Smooth muscle cell (in vitro differentiated cells): ENCODE results near the gene SLC9A2. TPM values are rescaled to one million over a fixed set of nuclear protein-coding genes. Genes with fewer than 3 reads are reported as not detected.

Experiments used
- DNase-seq: peaks from one replicate; lab custom pipeline; 2025; ENCODE audit not compliant: unreplicated experiment; lab: John Stamatoyannopoulos, UW
- H2AFZ ChIP-seq: fragments of 200-600 bp; sonication (generic); 2 replicates; pipeline ENCODE4 v1.6.0; 2016; ENCODE audit warnings: antibody characterized with exemption, low read depth, mild to moderate bottlenecking
- H3F3A ChIP-seq: fragments of 200-600 bp; sonication (generic); 2 replicates; pipeline ENCODE4 v1.6.0; 2017; ENCODE audit warnings: antibody characterized with exemption, low read depth
- H3K27ac ChIP-seq: fragments of 200-600 bp; sonication (generic); 2 replicates; pipeline ENCODE4 v1.5.1; 2016; ENCODE audit warnings: low read depth, mild to moderate bottlenecking
- H3K27me3 ChIP-seq: fragments of 200-600 bp; sonication (generic); 2 replicates; pipeline ENCODE4 v1.6.1; 2016; ENCODE audit warnings: low read depth, mild to moderate bottlenecking
- H3K36me3 ChIP-seq: fragments of 200-600 bp; sonication (generic); 2 replicates; pipeline ENCODE4 v1.5.1; 2016; ENCODE audit warnings: low read depth
- H3K4me1 ChIP-seq: fragments of 200-600 bp; sonication (generic); 2 replicates; pipeline ENCODE4 v1.5.1; 2016; ENCODE audit warnings: low read depth
- H3K4me2 ChIP-seq: fragments of 200-600 bp; sonication (generic); 2 replicates; pipeline ENCODE4 v1.6.0; 2016; ENCODE audit warnings: mild to moderate bottlenecking
- H3K4me3 ChIP-seq: fragments of 200-600 bp; sonication (generic); 2 replicates; pipeline ENCODE4 v1.5.1; 2016; ENCODE audit warnings: mild to moderate bottlenecking
- H3K79me2 ChIP-seq: fragments of 200-600 bp; sonication (generic); 2 replicates; pipeline ENCODE4 v1.6.0; 2016; ENCODE audit warnings: low read depth, mild to moderate bottlenecking
- H3K9ac ChIP-seq: fragments of 200-600 bp; sonication (generic); 2 replicates; pipeline ENCODE4 v1.6.0; 2016; ENCODE audit warnings: low read depth
- H3K9me3 ChIP-seq: fragments of 200-600 bp; sonication (generic); replicated peaks from 2 replicates; pipeline ENCODE4 v1.5.1; 2016; ENCODE audit warnings: low read depth
- H4K20me1 ChIP-seq: fragments of 200-600 bp; sonication (generic); 2 replicates; pipeline ENCODE4 v1.6.0; 2016; ENCODE audit warnings: low read depth
- WGBS: methylation state at CpG from one replicate; pipeline ENCODE4 v1.1.7; 2016; ENCODE audit warnings: low lambda C conversion rate; 5-methylcytosine and 5-hydroxymethylcytosine counted together
- polyA plus RNA-seq: library from polyadenylated mRNA; unstranded; fragments of >200 nt; fragmentation: Nextera tagmentation; extraction: Ambion mirVana; gene quantifications from 2 replicates; pipeline ENCODE4 v1.2.1, GENCODE V29; 2016
- total RNA-seq: library from RNA; depleted of rRNA; stranded (reverse); fragments of >200 nt; gene quantifications from 2 replicates; pipeline ENCODE4 v1.2.3, GENCODE V29; 2014
- TF ChIP-seq, protein P1 (sequence below): fragments of 200-600 bp; sonication (generic); IDR thresholded peaks from 2 replicates; pipeline ENCODE4 v1.5.1; 2017; ENCODE audit warnings: borderline replicate concordance, mild to moderate bottlenecking, antibody characterized with exemption; ENCODE audit not compliant: insufficient read depth, poor library complexity, severe bottlenecking

SLC9A2 gene
- total and polyA plus RNA-seq, 2 experiments from 2014 or later, result not detected

- Histone ChIP-seq H3K79me2 (no peaks in the 10 kb centered on the region), H3K9me3 (no peaks in the 10 kb centered on the region), H2AFZ (no peak overlapping the region), H3K4me2 (no peak overlapping the region), H4K20me1 (no peaks in the 10 kb centered on the region), H3K4me1 (peaks cover 5% of the 10 kb centered on the region), H3F3A (no peaks in the 10 kb centered on the region), H3K27ac (no peak overlapping the region), H3K36me3 (no peaks in the 10 kb centered on the region), H3K4me3 (no peak overlapping the region), H3K9ac (no peak overlapping the region), H3K27me3 (no peaks in the 10 kb centered on the region)
- DNase-seq, result no peak
- TF ChIP-seq, protein P1, sequence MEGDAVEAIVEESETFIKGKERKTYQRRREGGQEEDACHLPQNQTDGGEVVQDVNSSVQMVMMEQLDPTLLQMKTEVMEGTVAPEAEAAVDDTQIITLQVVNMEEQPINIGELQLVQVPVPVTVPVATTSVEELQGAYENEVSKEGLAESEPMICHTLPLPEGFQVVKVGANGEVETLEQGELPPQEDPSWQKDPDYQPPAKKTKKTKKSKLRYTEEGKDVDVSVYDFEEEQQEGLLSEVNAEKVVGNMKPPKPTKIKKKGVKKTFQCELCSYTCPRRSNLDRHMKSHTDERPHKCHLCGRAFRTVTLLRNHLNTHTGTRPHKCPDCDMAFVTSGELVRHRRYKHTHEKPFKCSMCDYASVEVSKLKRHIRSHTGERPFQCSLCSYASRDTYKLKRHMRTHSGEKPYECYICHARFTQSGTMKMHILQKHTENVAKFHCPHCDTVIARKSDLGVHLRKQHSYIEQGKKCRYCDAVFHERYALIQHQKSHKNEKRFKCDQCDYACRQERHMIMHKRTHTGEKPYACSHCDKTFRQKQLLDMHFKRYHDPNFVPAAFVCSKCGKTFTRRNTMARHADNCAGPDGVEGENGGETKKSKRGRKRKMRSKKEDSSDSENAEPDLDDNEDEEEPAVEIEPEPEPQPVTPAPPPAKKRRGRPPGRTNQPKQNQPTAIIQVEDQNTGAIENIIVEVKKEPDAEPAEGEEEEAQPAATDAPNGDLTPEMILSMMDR, result no peak
Observed at GRCh38 chr2:102581911-102582310, 37.4 kb upstream of the SLC9A2 start.

DNA sequence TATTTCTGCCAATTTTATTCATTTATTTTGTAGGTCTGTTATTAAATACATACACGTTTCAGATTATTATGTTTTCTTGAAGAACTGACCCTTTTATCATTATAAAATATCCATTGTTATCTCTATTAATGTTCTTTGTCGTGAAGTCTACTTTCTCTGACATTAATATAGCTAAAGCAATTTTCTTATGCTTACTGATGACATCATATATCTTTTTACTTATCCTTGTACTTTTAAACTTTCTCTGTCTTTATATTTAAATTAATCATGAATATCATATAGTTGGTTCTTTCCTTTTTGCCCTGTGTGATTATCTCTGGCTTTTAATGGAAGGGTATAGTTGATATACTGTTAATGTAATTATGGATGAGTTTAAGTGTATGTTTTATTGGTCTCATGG is 36.5 kb upstream of the SLC9A2 start:
- H3K27me3 ChIP-seq, result no peaks in the 10 kb centered on the region
- WGBS, result 71% methylated on average over 2 of the region's 2 CpGs
- H3K4me2 ChIP-seq, result no peak overlapping the region
- no peaks in the 10 kb centered on the region for H3F3A ChIP-seq
- no peaks in the 10 kb centered on the region for H3K36me3 ChIP-seq
- no peak overlapping the region for H3K27ac ChIP-seq
- TF ChIP-seq, protein P1, result no peak
- peaks cover 5% of the 10 kb centered on the region for H3K4me1 ChIP-seq
- H3K9ac ChIP-seq, result no peak overlapping the region
- no peaks in the 10 kb centered on the region for H4K20me1 ChIP-seq
- H3K79me2 ChIP-seq, result no peaks in the 10 kb centered on the region
- H3K4me3 ChIP-seq, result no peak overlapping the region
- DNase-seq, result no peak
- no peak overlapping the region for H2AFZ ChIP-seq
- no peaks in the 10 kb centered on the region for H3K9me3 ChIP-seq

- H3K4me1 ChIP-seq, result peaks cover 5% of the 10 kb centered on the region
- WGBS, result 70% methylated on average over 6 of the region's 6 CpGs
- H3F3A ChIP-seq, result no peaks in the 10 kb centered on the region
- no peaks in the 10 kb centered on the region for H3K27me3 ChIP-seq
- no peak overlapping the region for H3K4me3 ChIP-seq
- H3K9me3 ChIP-seq, result no peaks in the 10 kb centered on the region
- no peak for DNase-seq
- TF ChIP-seq, protein P1, result no peak
- no peak overlapping the region for H2AFZ ChIP-seq
- no peaks in the 10 kb centered on the region for H4K20me1 ChIP-seq
- H3K79me2 ChIP-seq, result no peaks in the 10 kb centered on the region
- no peak overlapping the region for H3K4me2 ChIP-seq
- no peak overlapping the region for H3K9ac ChIP-seq
- H3K36me3 ChIP-seq, result no peaks in the 10 kb centered on the region
- no peak overlapping the region for H3K27ac ChIP-seq
Observed at GRCh38 chr2:102585847-102586404, 33.4 kb upstream of the SLC9A2 start.

DNA sequence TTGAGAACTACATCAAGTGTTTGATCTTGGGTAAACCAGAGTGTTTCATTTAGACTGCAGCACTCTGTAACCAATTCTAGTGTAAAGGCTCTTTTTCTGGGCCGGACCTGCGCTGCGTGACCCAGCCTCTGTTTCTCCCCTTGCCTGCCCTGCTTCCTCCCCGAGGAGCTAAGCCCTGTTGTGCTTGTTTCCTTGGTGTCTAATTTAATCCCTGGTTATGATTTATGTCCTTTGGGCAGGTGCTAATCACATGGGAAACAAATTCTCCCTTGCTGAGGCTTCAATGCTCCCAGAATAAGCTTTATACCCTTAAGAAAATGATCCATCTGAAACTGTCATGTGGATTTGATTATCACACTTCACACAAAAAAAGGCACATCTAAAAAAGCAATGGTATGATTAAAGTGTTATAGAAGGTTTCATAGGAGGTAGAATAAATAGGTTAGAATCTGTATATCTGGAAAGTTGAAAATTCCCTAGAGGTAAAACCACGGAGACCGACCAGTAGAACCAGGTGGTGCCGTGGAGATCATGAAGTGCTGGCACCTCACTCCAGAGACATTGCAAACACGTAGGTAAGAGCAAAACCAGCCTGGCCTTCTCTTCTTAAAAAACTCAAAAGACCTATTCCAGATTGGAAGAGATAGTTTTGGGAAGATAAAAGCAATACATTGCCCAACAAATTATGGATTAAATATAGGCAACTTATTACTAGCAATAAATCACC is 31.0 kb upstream of the SLC9A2 start:
- 82% methylated on average over 8 of the region's 8 CpGs for WGBS
- TF ChIP-seq, protein P1, result no peak

More for the DNA sequence above, 31.0 kb upstream of the SLC9A2 start:
- Histone ChIP-seq H3K4me1 (peaks cover 5% of the 10 kb centered on the region), H3K36me3 (no peaks in the 10 kb centered on the region), H3K79me2 (no peaks in the 10 kb centered on the region), H3K4me3 (no peak overlapping the region), H3F3A (no peaks in the 10 kb centered on the region), H3K9ac (no peak overlapping the region), H3K27me3 (no peaks in the 10 kb centered on the region), H2AFZ (no peak overlapping the region), H3K27ac (no peak overlapping the region), H4K20me1 (no peaks in the 10 kb centered on the region), H3K9me3 (no peaks in the 10 kb centered on the region), H3K4me2 (no peak overlapping the region)
- no peak for DNase-seq
